AG04450 (cell line): ENCODE data around the gene HCN4. TPM values are rescaled to one million over a fixed set of nuclear protein-coding genes. Genes with fewer than 3 reads are reported as not detected.

Experiments
- CTCF ChIA-PET: fragments of 300-600, 350-600 bp; formaldehyde crosslinking; extraction: SDS; loops from one replicate; lab custom pipeline; 2022; ENCODE audit warnings: antibody characterized with exemption, inconsistent platforms; lab: Charles Lee
- POLR2A ChIA-PET: fragments of 350-600 bp; formaldehyde crosslinking; extraction: SDS; loops from one replicate; lab custom pipeline; 2021; ENCODE audit warnings: antibody characterized with exemption, inconsistent platforms; lab: Yijun Ruan, JAX
- DNase-seq: peaks from one replicate; pipeline ENCODE4 v3.0.0-alpha.2; 2011; ENCODE audit warnings: low read depth, low spot score
- H3K27ac ChIP-seq: one replicate; pipeline ENCODE4 v1.5.1; 2012; ENCODE audit warnings: low read depth, low read length, control low read depth
- H3K27me3 ChIP-seq: one replicate; pipeline ENCODE4 v1.6.0; 2012; ENCODE audit warnings: low read length; ENCODE audit not compliant: control insufficient read depth, insufficient read depth
- H3K4me3 ChIP-seq: 2 replicates; pipeline ENCODE4 v1.5.1; 2011; ENCODE audit warnings: mild to moderate bottlenecking, low read depth, low read length, control low read depth
- H3K9me3 ChIP-seq: 2 replicates; pipeline ENCODE4 v1.5.1; 2012; ENCODE audit warnings: low read length; ENCODE audit not compliant: control insufficient read depth, insufficient read depth
- CTCF ChIP-seq: IDR thresholded peaks from 2 replicates; pipeline ENCODE4 v1.5.1; 2011; ENCODE audit warnings: low read depth, low read length, control low read depth, inconsistent platforms
- polyA plus RNA-seq: library from polyadenylated mRNA; depleted of rRNA; stranded (reverse); fragments of >200 nt; gene quantifications from 2 replicates; pipeline ENCODE4 v1.2.3, GENCODE V29; 2011

The HCN4 gene
- polyA plus RNA-seq, 1 experiment, result not detected

GRCh38 chr15:73326157-73326556, 42.6 kb downstream of the HCN4 start:
- POLR2A ChIA-PET, result no interaction called here

GRCh38 chr15:73325191-73325861, 43.4 kb downstream of the HCN4 start:
- no peaks in the 10 kb centered on the region for H3K27me3 ChIP-seq
- no peak for TF ChIP-seq CTCF
- no peak overlapping the region for H3K4me3 ChIP-seq
- ChIA-PET CTCF (no interaction called here), POLR2A (no interaction called here)
- no peak overlapping the region for H3K27ac ChIP-seq
- DNase-seq, result no peak
- no peaks in the 10 kb centered on the region; the same call in 1 of the 2 replicates for H3K9me3 ChIP-seq

More at GRCh38 chr15:73326157-73326556, 42.6 kb downstream of the HCN4 start:
- Histone ChIP-seq H3K27me3 (no peaks in the 10 kb centered on the region), H3K9me3 (no peaks in the 10 kb centered on the region; the same call in 1 of the 2 replicates), H3K4me3 (no peak overlapping the region), H3K27ac (no peak overlapping the region)
- CTCF ChIA-PET, result no interaction called here
- no peak for DNase-seq
- TF ChIP-seq CTCF, result no peak

GRCh38 chr15:73324496-73325170, 44.1 kb downstream of the HCN4 start:
- no peak for DNase-seq
- H3K4me3 ChIP-seq, result no peak overlapping the region
- TF ChIP-seq CTCF, result no peak
- no peaks in the 10 kb centered on the region for H3K27me3 ChIP-seq
- no peaks in the 10 kb centered on the region; the same call in 1 of the 2 replicates for H3K9me3 ChIP-seq
- ChIA-PET CTCF (no interaction called here), POLR2A (no interaction called here)
- H3K27ac ChIP-seq, result no peak overlapping the region

GRCh38 chr15:73323956-73324355, 44.8 kb downstream of the HCN4 start:
- no peak for TF ChIP-seq CTCF
- H3K27me3 ChIP-seq, result peaks cover 2% of the 10 kb centered on the region
- H3K4me3 ChIP-seq, result no peak overlapping the region
- H3K9me3 ChIP-seq, result no peaks in the 10 kb centered on the region; the same call in 1 of the 2 replicates
- no peak overlapping the region for H3K27ac ChIP-seq
- ChIA-PET CTCF (no interaction called here), POLR2A (no interaction called here)
- no peak for DNase-seq

DNA sequence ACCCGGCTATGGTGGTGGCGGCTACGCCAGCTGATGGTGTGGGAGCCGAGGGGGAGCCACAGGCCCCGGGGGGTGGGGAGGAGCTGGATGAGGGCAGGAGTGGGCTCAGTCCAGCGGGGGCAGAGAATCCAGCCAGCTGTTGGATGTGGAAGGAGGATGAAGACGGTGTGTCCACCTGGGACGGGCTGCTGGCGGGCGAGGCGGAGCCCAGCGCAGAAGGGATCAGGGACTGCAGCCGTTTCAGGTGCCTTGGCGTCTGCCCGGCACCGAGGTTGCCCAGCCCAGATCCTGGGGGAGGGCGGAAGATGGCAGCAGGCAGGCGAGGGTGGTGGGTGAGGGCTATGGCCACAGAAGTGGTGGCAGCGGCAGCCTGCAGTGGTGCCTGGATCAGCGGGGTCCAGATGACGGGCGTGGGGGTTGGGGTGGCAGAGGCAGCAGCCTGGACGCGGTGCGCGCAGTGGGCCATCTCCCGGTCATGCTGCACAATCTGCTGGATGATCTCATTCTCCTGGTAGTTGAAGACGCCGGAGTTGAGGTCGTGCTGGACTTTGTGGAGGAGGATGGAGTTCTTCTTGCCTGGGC, 45.3 kb downstream of the HCN4 start:
- ChIA-PET POLR2A (no interaction called here), CTCF (no interaction called here)

More for the DNA sequence above, 45.3 kb downstream of the HCN4 start:
- no peak for DNase-seq
- H3K27me3 ChIP-seq, result peaks cover 6% of the 10 kb centered on the region
- H3K9me3 ChIP-seq, result no peaks in the 10 kb centered on the region; the same call in 1 of the 2 replicates
- H3K27ac ChIP-seq, result no peak overlapping the region
- no peak overlapping the region for H3K4me3 ChIP-seq
- TF ChIP-seq CTCF, result no peak
